Suppressor macrophage treated with lipopolysaccharide for 4 hours (primary cell): ENCODE measurements around the gene STARD10.

Source experiments
- DNase-seq: peaks from one replicate; pipeline ENCODE4 v3.0.0-alpha.2; 2020

The STARD10 gene

GRCh38 chr11:72779495-72780128, 14.2 kb downstream of the STARD10 start:
- DNase-seq, result no peak

GRCh38 chr11:72778535-72779494, 15.0 kb downstream of the STARD10 start:
- DNase-seq, result no peak

- DNase-seq, result no peak
Observed at GRCh38 chr11:72777755-72778278, 16.0 kb downstream of the STARD10 start.

GRCh38 chr11:72776844-72777754, 16.7 kb downstream of the STARD10 start:
- no peak for DNase-seq

- DNase-seq, result no peak
Observed at GRCh38 chr11:72776117-72776843, 17.6 kb downstream of the STARD10 start.

- DNase-seq, result no peak
Observed at GRCh38 chr11:72775288-72776110, 18.3 kb downstream of the STARD10 start.

- DNase-seq, result no peak
Observed at GRCh38 chr11:72774499-72774898, 19.3 kb downstream of the STARD10 start.

GRCh38 chr11:72773696-72774095, 20.2 kb downstream of the STARD10 start:
- no peak for DNase-seq

GRCh38 chr11:72773291-72773690, 20.6 kb downstream of the STARD10 start:
- DNase-seq, result no peak

GRCh38 chr11:72772059-72772458, 21.8 kb downstream of the STARD10 start:
- no peak for DNase-seq

- no peak for DNase-seq
Observed at GRCh38 chr11:72771507-72771906, 22.3 kb downstream of the STARD10 start.

- no peak for DNase-seq
Observed at GRCh38 chr11:72770799-72771198, 23.0 kb downstream of the STARD10 start.

GRCh38 chr11:72769680-72770079, 24.2 kb downstream of the STARD10 start:
- no peak for DNase-seq

- DNase-seq, result no peak
Observed at GRCh38 chr11:72768581-72768980, 25.3 kb downstream of the STARD10 start.

GRCh38 chr11:72767203-72768062, 26.4 kb downstream of the STARD10 start:
- no peak for DNase-seq

- no peak for DNase-seq
Observed at GRCh38 chr11:72766152-72766902, 27.5 kb downstream of the STARD10 start.

GRCh38 chr11:72764503-72764902, 29.3 kb downstream of the STARD10 start:
- no peak for DNase-seq

GRCh38 chr11:72763823-72764222, 30.0 kb downstream of the STARD10 start:
- DNase-seq, result no peak

- peak; percentile 79 for DNase-seq
Observed at GRCh38 chr11:72762641-72763304, 31.1 kb downstream of the STARD10 start.
